Cardiac muscle cell (in vitro differentiated cells and primary cell): Measurements from ENCODE around the gene CAMKMT. TPM values are rescaled to one million over a fixed set of nuclear protein-coding genes. Genes with fewer than 3 reads are reported as not detected.

Experiments used
- DNase-seq, 2 donors: peaks; one replicate each; pipeline versions ENCODE4 v3.0.0 to v3.0.0-alpha.2; 2010 to 2017; ENCODE audit warnings: low read depth in 1 of 2, low spot score in 1 of 2
- H3K27ac ChIP-seq: fragments of 200-600 bp; sonication (generic); 2 replicates; pipeline ENCODE4 v1.5.1; 2016
- H3K27me3 ChIP-seq: fragments of 200-600 bp; sonication (generic); 2 replicates; pipeline ENCODE4 v1.6.0; 2016; ENCODE audit warnings: control low read depth
- H3K36me3 ChIP-seq: fragments of 200-600 bp; sonication (generic); 2 replicates; pipeline ENCODE4 v1.5.1; 2016; ENCODE audit warnings: control low read depth
- H3K4me1 ChIP-seq: fragments of 200-600 bp; sonication (generic); 2 replicates; pipeline ENCODE4 v1.8.1; 2017; ENCODE audit warnings: low read depth, mild to moderate bottlenecking, mixed run types
- H3K4me3 ChIP-seq: fragments of 200-600 bp; sonication (generic); 2 replicates; pipeline ENCODE4 v1.5.1; 2016; ENCODE audit warnings: mild to moderate bottlenecking
- H3K9me3 ChIP-seq: fragments of 200-600 bp; sonication (generic); 2 replicates; pipeline ENCODE4 v1.5.1; 2017; ENCODE audit warnings: low read depth, mild to moderate bottlenecking, control low read depth
- CTCF ChIP-seq: IDR thresholded peaks from 2 replicates; pipeline ENCODE4 v1.5.1; 2012; ENCODE audit warnings: low read depth, mild to moderate bottlenecking, low read length
- polyA plus RNA-seq: library from polyadenylated mRNA; unstranded; fragments of >200 nt; fragmentation: Nextera tagmentation; extraction: Ambion mirVana; gene quantifications from 2 replicates; pipeline ENCODE4 v1.2.1, GENCODE V29; 2016
- total RNA-seq: library from RNA; depleted of rRNA; stranded (reverse); fragments of >200 nt; gene quantifications from 2 replicates; pipeline ENCODE4 v1.2.3, GENCODE V29; 2016

Gene CAMKMT
- total and polyA plus RNA-seq, 2 experiments from 2014 or later: 16.9 to 20.6 TPM

- no peak for DNase-seq
- peaks cover 17% of the 10 kb centered on the region for H3K4me1 ChIP-seq
Observed at GRCh38 chr2:44548221-44549098, 186.7 kb downstream of the CAMKMT start.

GRCh38 chr2:44549099-44549471 is 187.3 kb downstream of the CAMKMT start:
- Histone ChIP-seq H3K27me3 (no peaks in the 10 kb centered on the region), H3K36me3 (no peaks in the 10 kb centered on the region), H3K27ac (no peak overlapping the region), H3K4me3 (no peak overlapping the region), H3K9me3 (no peaks in the 10 kb centered on the region), H3K4me1 (peaks cover 11% of the 10 kb centered on the region)
- TF ChIP-seq CTCF: no peak
- DNase-seq: peak in 1 of 2 donors; percentile 69

More at GRCh38 chr2:44548221-44549098, 186.7 kb downstream of the CAMKMT start:
- H3K36me3 ChIP-seq: no peaks in the 10 kb centered on the region
- H3K27ac ChIP-seq: no peak overlapping the region
- H3K4me3 ChIP-seq: no peak overlapping the region
- no peak for TF ChIP-seq CTCF
- H3K9me3 ChIP-seq: no peaks in the 10 kb centered on the region
- H3K27me3 ChIP-seq: no peaks in the 10 kb centered on the region

GRCh38 chr2:44549856-44550255 is 188.1 kb downstream of the CAMKMT start:
- H3K27ac ChIP-seq: no peak overlapping the region
- H3K9me3 ChIP-seq: no peaks in the 10 kb centered on the region
- no peaks in the 10 kb centered on the region for H3K36me3 ChIP-seq
- no peaks in the 10 kb centered on the region for H3K27me3 ChIP-seq
- H3K4me1 ChIP-seq: peaks cover 6% of the 10 kb centered on the region
- H3K4me3 ChIP-seq: no peak overlapping the region
- DNase-seq: peak in 1 of 2 donors; percentile 23
- TF ChIP-seq CTCF: no peak

- Histone ChIP-seq H3K27me3 (no peaks in the 10 kb centered on the region), H3K4me3 (no peak overlapping the region), H3K9me3 (no peaks in the 10 kb centered on the region), H3K36me3 (no peaks in the 10 kb centered on the region), H3K27ac (no peak overlapping the region), H3K4me1 (peaks cover 6% of the 10 kb centered on the region)
- DNase-seq: no peak
- TF ChIP-seq CTCF: no peak
Observed at GRCh38 chr2:44550561-44550960, 188.8 kb downstream of the CAMKMT start.

GRCh38 chr2:44551497-44551896 is 189.8 kb downstream of the CAMKMT start:
- Histone ChIP-seq H3K9me3 (no peaks in the 10 kb centered on the region), H3K36me3 (no peaks in the 10 kb centered on the region), H3K4me1 (peaks cover 1% of the 10 kb centered on the region), H3K27ac (no peak overlapping the region), H3K4me3 (no peak overlapping the region), H3K27me3 (no peaks in the 10 kb centered on the region)
- DNase-seq: no peak
- TF ChIP-seq CTCF: no peak
